Measurements from ENCODE around the gene TMEM14C. TPM values are rescaled to one million over a fixed set of nuclear protein-coding genes. Genes with fewer than 3 reads are reported as not detected.

TMEM14C gene
- total RNA-seq, 1 experiment from 2014 or later, result 134 TPM

GRCh38 chr6:10721850-10722569, 860 bp upstream of the TMEM14C start:
- TSS peak; percentile 95 for BruUV-seq (replicated peaks)
- Mint-ChIP-seq H3K9me3 (ENCODE audit: unreplicated experiment) (no peaks in the 10 kb centered on the region), H3K27me3 (ENCODE audit: insufficient read depth, unreplicated experiment) (no peaks in the 10 kb centered on the region), H3K4me1 (ENCODE audit: low read depth, unreplicated experiment) (peaks cover 15% of the 10 kb centered on the region), H3K27ac (ENCODE audit: unreplicated experiment) (peak overlapping the region; percentile 97), H3K36me3 (ENCODE audit: insufficient read depth, unreplicated experiment) (peaks cover 22% of the 10 kb centered on the region), H3K4me3 (ENCODE audit: unreplicated experiment) (peak overlapping the region; percentile 96)
- DNase-seq, result no peak
- Histone ChIP-seq H3K4me1 (peaks cover 6% of the 10 kb centered on the region), H3K27me3 (replicated peaks; ENCODE audit: control insufficient read depth, insufficient read depth, low read length) (no peaks in the 10 kb centered on the region), H3K9me3 (0 out of 2 replicates have a peak, but pooled peaks cover 5% of the 10 kb centered on the region), H3K36me3 (ENCODE audit: control insufficient read depth, insufficient read depth, low read length) (peaks cover 3% of the 10 kb centered on the region), H3K4me3 (ENCODE audit: low read depth, low read length) (peak overlapping the region; percentile 43)
- intact Hi-C loops (cut with micrococcal nuclease; ENCODE audit: unreplicated experiment), result loop anchor here (1.0 kb wide), 3 partner anchors 25 to 37 kb away; partner anchors contain the start of gene TMEM14B
- ChIA-PET POLR2A (interaction anchor here (0.6 to 1.8 kb wide), 12 partner anchors 11 to 345 kb away, joined by 3 to 36 read pairs (median 3); partner anchors contain the start of genes C6orf52, GCNT2, PAK1IP1 and TMEM14B), CTCF (interaction anchor here (1.0 kb wide), 2 partner anchors 25 to 27 kb away, joined by 3 to 7 read pairs; partner anchors contain the start of genes PAK1IP1 and TMEM14B)
- TF ChIP-seq, protein P1, sequence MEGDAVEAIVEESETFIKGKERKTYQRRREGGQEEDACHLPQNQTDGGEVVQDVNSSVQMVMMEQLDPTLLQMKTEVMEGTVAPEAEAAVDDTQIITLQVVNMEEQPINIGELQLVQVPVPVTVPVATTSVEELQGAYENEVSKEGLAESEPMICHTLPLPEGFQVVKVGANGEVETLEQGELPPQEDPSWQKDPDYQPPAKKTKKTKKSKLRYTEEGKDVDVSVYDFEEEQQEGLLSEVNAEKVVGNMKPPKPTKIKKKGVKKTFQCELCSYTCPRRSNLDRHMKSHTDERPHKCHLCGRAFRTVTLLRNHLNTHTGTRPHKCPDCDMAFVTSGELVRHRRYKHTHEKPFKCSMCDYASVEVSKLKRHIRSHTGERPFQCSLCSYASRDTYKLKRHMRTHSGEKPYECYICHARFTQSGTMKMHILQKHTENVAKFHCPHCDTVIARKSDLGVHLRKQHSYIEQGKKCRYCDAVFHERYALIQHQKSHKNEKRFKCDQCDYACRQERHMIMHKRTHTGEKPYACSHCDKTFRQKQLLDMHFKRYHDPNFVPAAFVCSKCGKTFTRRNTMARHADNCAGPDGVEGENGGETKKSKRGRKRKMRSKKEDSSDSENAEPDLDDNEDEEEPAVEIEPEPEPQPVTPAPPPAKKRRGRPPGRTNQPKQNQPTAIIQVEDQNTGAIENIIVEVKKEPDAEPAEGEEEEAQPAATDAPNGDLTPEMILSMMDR (IDR thresholded peaks at IDR 0.05; ENCODE audit: insufficient read depth in 1 of 2, low read depth in 1 of 2, low read length in 1 of 2, severe bottlenecking in 1 of 2, unreplicated experiment in 1 of 2), result no peak

DNA sequence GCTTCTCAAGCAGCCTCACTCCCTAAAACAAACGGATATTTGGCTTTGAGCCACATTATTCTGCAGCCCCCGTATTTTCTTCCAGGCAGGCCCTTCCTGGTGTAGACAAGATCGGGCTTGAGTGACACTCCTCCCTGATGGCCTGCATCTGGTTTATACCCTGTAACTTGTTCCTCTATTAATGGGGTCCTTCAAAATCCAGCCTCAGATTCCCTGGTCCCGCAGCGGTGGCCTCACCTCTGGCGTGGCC, 375 bp upstream of the TMEM14C start:
- BruUV-seq (replicated peaks), result no TSS peak
- no peaks in the 10 kb centered on the region for H3K27me3 ChIP-seq (replicated peaks; ENCODE audit: control insufficient read depth, insufficient read depth, low read length)
- intact Hi-C loops (cut with micrococcal nuclease; ENCODE audit: unreplicated experiment), result loop anchor here (1.0 kb wide), 3 partner anchors 25 to 37 kb away; partner anchors contain the start of gene TMEM14B
- Mint-ChIP-seq H3K27ac (ENCODE audit: unreplicated experiment) (peak overlapping the region; percentile 97), H3K4me3 (ENCODE audit: unreplicated experiment) (peak overlapping the region; percentile 96), H3K9me3 (ENCODE audit: unreplicated experiment) (no peaks in the 10 kb centered on the region), H3K27me3 (ENCODE audit: insufficient read depth, unreplicated experiment) (no peaks in the 10 kb centered on the region), H3K4me1 (ENCODE audit: low read depth, unreplicated experiment) (peaks cover 15% of the 10 kb centered on the region), H3K36me3 (ENCODE audit: insufficient read depth, unreplicated experiment) (peaks cover 22% of the 10 kb centered on the region)
- TF ChIP-seq, protein P1 (IDR thresholded peaks at IDR 0.05; ENCODE audit: insufficient read depth in 1 of 2, low read depth in 1 of 2, low read length in 1 of 2, severe bottlenecking in 1 of 2, unreplicated experiment in 1 of 2), result no peak
- POLR2A ChIA-PET, result interaction anchor here (0.6 to 1.8 kb wide), 13 partner anchors 11 to 344 kb away, joined by 3 to 36 read pairs (median 3); partner anchors contain the start of genes C6orf52, GCNT2, PAK1IP1 and TMEM14B
- H3K4me3 ChIP-seq (ENCODE audit: low read depth, low read length), result peak overlapping the region; percentile 43
- no peak for DNase-seq
- H3K36me3 ChIP-seq (ENCODE audit: control insufficient read depth, insufficient read depth, low read length), result peaks cover 3% of the 10 kb centered on the region
- peaks cover 6% of the 10 kb centered on the region for H3K4me1 ChIP-seq
- 0 out of 2 replicates have a peak, but pooled peaks cover 5% of the 10 kb centered on the region for H3K9me3 ChIP-seq
- CTCF ChIA-PET, result interaction anchor here (1.0 kb wide), 2 partner anchors 25 to 27 kb away, joined by 3 to 7 read pairs; partner anchors contain the start of genes PAK1IP1 and TMEM14B

DNA sequence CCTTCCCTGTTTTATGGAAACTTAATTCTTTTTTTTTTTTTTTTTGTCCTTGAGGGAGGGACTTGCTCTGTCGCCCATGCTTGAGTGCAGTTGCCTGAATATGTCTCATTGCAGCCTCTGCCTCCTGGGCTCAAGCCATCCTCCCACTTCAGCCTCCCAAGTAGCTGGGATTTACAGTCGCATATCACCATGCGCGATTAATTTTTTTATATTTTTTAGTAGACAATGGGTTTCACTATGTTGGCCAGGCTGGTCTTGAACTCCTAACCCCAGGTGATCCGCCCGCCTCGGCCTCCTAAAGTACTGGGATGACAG, 654 bp downstream of the TMEM14C start:
- POLR2A ChIA-PET, result interaction anchor here (0.6 to 0.8 kb wide), 2 partner anchors 24 to 29 kb away, joined by 3 to 13 read pairs; partner anchors contain the start of genes PAK1IP1 and TMEM14B
- BruUV-seq (replicated peaks), result TSS peak; percentile 66
- intact Hi-C loops (cut with micrococcal nuclease; ENCODE audit: unreplicated experiment), result loop anchor here (1.0 kb wide), 1 partner anchor 11 kb away; no protein-coding TSS in a partner anchor

More for the DNA sequence above, 654 bp downstream of the TMEM14C start:
- CTCF ChIA-PET, result no interaction called here
- Histone ChIP-seq H3K9me3 (0 out of 2 replicates have a peak, but pooled peaks cover 1% of the 10 kb centered on the region), H3K4me1 (peaks cover 6% of the 10 kb centered on the region), H3K4me3 (ENCODE audit: low read depth, low read length) (peak overlapping the region; percentile 68), H3K36me3 (ENCODE audit: control insufficient read depth, insufficient read depth, low read length) (peaks cover 4% of the 10 kb centered on the region), H3K27me3 (replicated peaks; ENCODE audit: control insufficient read depth, insufficient read depth, low read length) (no peaks in the 10 kb centered on the region)
- TF ChIP-seq, protein P1 (IDR thresholded peaks at IDR 0.05; ENCODE audit: insufficient read depth in 1 of 2, low read depth in 1 of 2, low read length in 1 of 2, severe bottlenecking in 1 of 2, unreplicated experiment in 1 of 2), result no peak
- DNase-seq, result no peak
- Mint-ChIP-seq H3K4me3 (ENCODE audit: unreplicated experiment) (peak overlapping the region; percentile 96), H3K36me3 (ENCODE audit: insufficient read depth, unreplicated experiment) (peaks cover 28% of the 10 kb centered on the region), H3K27ac (ENCODE audit: unreplicated experiment) (peak overlapping the region; percentile 97), H3K9me3 (ENCODE audit: unreplicated experiment) (no peaks in the 10 kb centered on the region), H3K4me1 (ENCODE audit: low read depth, unreplicated experiment) (peaks cover 15% of the 10 kb centered on the region), H3K27me3 (ENCODE audit: insufficient read depth, unreplicated experiment) (no peaks in the 10 kb centered on the region)
